NK-92 (cell line): ENCODE data around the gene NAA15.
"Not testable (repeated sequence)": the region's sequence is repeated elsewhere in the genome, so short reads cannot be mapped to it uniquely, and the experiment has no call there.

Experiments
- DNase-seq: peaks from one replicate; lab custom pipeline; 2025; ENCODE audit not compliant: unreplicated experiment; lab: John Stamatoyannopoulos, UW

Gene NAA15

DNA sequence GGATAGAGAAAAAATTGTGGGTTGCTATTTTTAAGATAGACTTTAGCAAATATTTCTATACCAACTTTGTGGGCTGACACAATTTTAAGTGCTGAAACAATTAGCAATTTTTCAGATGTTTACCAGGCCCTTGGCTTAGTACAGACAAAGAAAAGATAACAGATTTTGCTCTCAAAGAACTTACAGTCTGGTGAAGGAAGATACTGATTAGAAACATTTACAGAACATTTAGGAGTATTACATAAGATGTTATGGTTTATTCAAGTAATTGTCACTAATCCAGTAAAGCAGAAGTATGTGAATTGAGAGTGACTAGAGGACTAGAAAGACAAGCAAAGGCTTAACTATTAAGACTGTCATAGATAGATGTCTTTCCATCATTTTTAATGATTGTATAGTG lies 36.3 kb downstream of the NAA15 start:
- no peak for DNase-seq

GRCh38 chr4:139361301-139361700 lies 60.0 kb downstream of the NAA15 start:
- no peak for DNase-seq

DNA sequence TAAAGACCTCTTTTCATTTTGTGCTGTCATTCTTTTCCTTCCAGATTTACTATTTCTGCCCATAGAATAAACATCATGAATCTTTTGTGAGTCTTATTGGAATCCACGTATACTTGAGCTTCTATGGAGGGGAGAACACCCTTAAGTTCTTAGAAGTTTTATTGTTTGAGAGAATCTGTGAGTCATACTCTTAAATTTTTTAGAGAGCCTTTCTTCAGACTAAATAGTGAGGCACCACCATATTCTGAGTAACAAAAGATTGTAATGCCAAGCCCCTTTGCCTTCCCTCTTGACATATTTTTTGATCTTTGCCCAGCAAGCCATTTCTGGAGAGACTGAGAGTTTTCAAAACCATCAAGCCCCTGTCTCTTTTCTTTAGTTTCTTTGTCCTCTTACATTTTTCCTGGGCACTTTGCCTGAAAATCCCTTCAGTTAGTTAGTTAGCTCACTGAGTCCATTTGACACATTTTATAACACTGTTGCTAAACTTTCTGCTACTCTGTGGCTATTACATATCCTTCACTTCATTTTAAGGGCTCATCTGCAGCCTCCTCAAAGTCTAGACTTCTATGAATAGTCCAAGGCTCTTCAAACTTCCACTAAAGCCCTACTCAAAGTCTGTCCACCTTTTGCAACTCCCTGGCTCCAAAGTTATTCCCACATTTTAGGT lies 66.3 kb downstream of the NAA15 start:
- no peak for DNase-seq

DNA sequence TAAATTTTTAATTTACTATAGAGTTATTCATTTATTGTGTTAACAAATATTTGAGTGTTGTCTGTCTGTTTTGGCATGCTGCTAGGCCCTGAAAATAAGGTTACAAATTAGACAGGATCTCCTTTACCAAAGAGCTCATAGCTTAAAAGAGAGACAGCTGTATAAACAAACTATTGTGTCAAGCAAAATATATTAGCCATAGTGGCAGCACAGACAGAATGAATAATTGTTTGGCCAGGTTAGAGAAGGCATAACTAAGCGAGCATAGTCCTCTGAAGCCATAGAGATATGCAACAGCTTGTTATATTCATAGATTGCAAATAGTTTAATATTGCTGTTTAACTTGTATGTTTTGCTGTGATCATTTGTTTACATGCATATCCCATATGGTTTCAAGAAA lies 67.7 kb downstream of the NAA15 start:
- DNase-seq = no peak

DNA sequence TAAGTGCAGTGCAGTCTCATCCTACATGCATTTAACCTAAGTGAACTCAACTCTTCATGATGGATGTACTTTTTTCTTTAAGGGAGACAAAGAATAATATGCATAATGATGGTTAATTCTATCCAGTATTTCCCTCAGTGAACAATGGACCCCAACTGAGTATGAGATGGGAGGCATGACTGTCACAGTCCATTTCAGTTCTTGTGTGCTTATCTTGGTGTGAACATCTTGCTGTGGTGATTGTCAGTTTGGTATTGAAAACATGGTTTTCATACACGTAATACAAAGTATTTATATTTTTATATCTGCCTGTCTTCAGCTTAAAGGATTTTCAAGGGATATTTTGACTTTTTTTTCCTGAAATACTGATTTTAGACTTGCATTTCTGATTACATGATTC lies 72.9 kb downstream of the NAA15 start:
- DNase-seq = no peak

- DNase-seq = no peak
These were observed 85.1 kb downstream of the NAA15 start for GRCh38 chr4:139386421-139386820.

- no peak for DNase-seq
These were observed 87.8 kb downstream of the NAA15 start for GRCh38 chr4:139389102-139389501.

GRCh38 chr4:139389991-139390390 lies 88.7 kb downstream of the NAA15 start:
- no peak for DNase-seq

DNA sequence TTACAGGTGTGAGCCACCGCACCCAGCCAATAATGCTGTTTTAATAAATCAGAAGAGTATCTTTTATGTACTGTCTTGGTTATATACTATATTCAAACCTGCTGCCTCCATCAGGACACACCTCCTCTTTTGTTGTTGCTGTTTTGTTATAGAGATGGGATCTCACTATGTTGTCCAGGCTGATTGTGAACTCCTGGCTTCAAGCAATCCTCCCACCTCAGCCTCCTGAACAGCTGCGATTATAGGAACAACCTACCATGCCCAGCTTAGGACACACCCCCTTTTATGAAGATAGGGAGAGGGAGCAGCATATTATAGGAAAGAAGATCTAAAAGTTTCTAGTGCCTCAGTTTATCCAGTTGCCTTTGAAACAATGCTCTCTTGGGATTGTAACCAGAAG lies 90.4 kb downstream of the NAA15 start:
- DNase-seq = no peak

GRCh38 chr4:139392797-139393196 lies 91.5 kb downstream of the NAA15 start:
- DNase-seq = no peak

DNA sequence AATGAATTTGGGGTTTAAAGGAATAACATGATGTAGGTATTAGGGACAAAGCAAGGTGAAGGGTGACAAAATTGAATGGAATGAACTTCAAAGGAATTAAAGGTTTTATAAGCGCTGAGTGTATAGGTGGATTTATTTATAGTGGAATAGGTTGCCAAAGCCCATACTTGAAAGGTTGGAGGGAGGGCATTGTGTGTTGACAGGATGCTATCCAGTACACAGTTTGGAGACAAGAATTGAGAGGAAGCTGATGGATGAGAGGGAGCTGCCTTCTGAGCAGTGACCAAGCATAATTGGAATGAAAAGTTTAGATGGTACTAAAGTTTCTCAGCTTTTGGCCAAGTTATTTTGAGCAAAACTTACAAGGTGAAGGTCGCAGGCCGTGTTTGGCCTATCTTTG lies 100.1 kb downstream of the NAA15 start:
- DNase-seq = no peak

DNA sequence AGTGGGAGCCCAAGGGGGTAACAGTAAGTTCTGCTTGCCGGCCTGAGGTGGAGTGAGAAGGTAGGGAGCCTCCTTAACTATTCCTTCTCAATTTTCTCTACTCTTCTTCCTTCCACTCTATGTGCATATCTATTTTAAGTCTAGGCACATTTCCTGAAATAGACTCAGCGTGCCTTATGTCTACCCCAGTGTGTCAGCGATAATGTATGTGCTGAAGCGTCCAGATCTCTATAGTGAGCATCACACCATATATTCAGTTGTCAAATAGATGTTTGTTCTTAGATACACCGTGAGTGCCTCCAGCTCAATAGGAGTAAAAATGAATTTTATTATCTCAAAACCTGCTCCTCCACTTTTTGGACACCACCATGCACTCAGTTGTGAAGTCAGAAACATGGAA lies 101.1 kb downstream of the NAA15 start:
- no peak for DNase-seq

DNA sequence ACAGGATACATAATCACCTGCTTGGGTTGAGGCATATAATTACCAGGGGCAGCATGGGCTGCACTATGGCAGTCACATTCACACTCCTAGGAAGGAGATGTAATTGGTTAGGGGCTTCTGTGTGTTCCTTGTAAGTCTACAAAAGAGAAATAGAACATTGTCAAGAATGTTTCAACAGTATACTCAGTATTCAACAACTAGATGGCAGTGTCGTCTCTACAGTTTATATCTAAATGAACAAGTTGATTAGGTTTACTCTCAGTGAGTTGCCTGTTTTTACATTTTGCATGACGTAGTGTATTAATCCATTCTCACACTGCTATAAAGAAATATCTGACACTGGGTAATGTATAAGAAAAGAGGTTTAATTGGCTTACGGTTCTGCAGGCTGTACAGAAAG lies 102.2 kb downstream of the NAA15 start:
- no peak for DNase-seq

DNA sequence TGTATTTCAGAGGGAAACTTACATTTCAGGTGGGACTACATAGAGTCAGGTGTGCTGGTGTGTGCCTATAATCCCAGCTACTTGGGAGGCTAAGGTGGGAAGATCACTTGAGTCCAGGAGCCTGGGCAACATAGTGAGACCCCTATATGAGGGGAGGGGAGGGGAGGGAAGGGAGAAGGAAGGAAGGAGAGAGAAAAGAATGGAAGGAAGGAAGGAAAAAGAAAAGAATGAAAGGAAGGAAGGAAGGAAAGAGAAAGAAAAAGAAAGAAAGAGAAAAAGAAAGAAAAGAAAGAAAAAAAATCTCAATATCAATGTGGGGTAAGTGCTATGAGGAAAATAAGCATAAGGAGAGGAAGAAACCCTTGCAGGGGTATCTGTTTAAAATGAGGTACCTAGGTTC lies 109.0 kb downstream of the NAA15 start:
- DNase-seq = no peak

DNA sequence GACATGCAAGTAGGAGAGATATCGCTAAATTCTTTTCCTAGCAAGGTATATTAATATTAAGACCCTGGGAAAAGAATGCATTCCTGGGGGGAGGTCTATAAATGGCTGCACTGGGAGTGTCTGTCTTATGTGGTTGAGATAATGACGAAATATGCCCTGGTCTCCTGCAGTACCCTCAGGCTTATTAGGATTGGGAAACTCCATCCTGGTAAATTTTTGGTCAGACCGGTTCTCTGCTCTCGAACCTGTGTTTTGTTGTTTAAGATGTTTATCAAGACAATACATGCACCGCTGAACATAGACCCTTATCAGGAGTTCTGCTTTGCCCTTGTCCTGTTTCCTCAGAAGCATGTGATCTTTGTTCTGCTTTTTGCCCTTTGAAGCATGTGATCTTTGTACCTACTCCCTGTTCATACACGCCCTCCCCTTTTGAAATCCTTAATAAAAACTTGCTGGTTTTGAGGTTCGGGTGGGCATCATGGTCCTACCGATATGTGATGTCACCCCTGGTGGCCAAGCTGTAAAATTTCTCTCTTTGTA lies 113.4 kb downstream of the NAA15 start:
- not testable (repeated sequence) for DNase-seq

DNA sequence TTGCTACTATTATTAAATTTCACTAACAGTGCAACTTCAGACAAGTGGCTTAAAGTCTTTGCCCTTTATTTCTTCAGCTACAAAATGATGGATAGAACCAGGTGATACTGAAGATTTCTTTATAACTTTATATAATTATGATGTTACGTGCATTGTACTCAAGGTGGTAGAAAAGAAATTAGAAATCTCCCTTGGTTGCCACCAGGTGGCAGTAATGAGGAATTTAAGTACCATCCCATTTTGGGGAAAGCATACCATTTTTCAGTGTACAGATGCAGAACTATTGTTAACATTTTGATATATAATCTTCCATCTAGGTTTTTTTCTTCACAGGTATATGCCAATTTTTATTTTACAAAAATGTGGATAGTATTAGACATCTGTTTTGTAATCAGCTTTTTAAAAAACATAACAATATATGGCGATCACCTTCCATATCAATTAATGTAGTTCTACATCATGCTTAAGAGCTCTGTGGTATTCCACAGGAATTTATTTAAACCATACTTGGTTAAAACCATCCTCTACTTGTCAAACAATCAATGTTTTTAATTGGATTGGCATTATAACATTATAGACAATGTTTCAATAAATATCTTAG lies 114.9 kb downstream of the NAA15 start:
- DNase-seq = no peak

- DNase-seq = no peak
These were observed 118.1 kb downstream of the NAA15 start for GRCh38 chr4:139419388-139419914.

- no peak for DNase-seq
These were observed 119.3 kb downstream of the NAA15 start for GRCh38 chr4:139420652-139421051.

DNA sequence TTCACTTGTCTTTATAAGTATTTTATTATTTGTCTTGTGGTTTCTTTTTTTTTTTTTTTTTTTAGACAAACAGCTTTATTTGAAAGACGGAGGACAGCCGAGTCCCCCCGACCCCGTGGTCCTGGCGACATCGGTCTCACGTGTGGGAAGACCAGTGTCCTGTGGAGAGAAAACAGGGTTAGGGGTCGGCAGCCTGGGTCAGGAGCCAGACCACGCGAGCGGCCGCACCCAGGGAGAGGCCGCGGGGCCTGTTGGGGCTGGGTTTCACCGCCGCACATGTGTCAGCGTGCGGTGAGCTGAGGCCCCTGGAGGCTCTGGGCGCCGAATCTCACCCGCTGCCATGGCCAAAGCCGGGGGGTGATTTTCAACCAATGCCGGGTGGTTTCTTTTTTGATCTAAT lies 134.8 kb downstream of the NAA15 start:
- DNase-seq = no peak

- no peak for DNase-seq
These were observed 136.8 kb downstream of the NAA15 start for GRCh38 chr4:139438141-139438540.

- DNase-seq = no peak
These were observed 139.7 kb downstream of the NAA15 start for GRCh38 chr4:139441029-139441428.

DNA sequence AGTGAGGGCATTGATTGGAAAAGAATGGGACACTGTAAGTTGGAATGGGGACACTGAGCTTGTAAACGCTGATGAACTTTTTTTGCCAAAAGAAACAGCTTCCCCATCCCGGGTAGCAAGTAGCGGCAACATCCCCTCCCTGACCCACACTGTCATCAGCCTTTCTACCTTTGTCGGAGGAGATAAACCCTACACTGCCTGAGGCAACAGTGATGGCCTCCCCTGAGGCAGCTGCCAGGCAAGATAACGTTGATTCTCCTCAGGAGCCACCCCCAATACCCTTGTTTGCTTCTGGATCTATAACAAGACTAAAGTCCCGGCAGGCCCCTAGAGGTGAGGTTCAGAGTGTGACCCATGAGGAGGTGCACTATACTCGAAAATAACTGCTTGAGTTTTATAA lies 142.4 kb downstream of the NAA15 start:
- no peak for DNase-seq

- not testable (repeated sequence) for DNase-seq
These were observed 143.6 kb downstream of the NAA15 start for GRCh38 chr4:139444881-139445280.
